ENCODE measurements around the gene MBP. TPM values are rescaled to one million over a fixed set of nuclear protein-coding genes. Genes with fewer than 3 reads are reported as not detected.

The MBP gene
- polyA plus RNA-seq, 3 donors from 2014 or later: 187 to 403 (median 297) TPM

GRCh38 chr18:76935722-76936337, 196.8 kb downstream of the MBP start:
- Mint-ChIP-seq H3K9me3 (no peaks in the 10 kb centered on the region), H3K36me3 (peaks cover 13 to 51% (median 37%) of the 10 kb centered on the region in 3 donors), H3K27ac (no peak overlapping the region), H3K27me3 (ENCODE audit: low read depth in 3 of 3) (peaks cover 0 to 2% (median 0%) of the 10 kb centered on the region in 3 donors), H3K4me3 (no peak overlapping the region), H3K4me1 (no peaks in the 10 kb centered on the region)
- DNase-seq: no peak

- Mint-ChIP-seq H3K27me3 (ENCODE audit: low read depth in 3 of 3) (no peaks in the 10 kb centered on the region), H3K36me3 (peaks cover 18 to 60% (median 48%) of the 10 kb centered on the region in 3 donors)
Observed at GRCh38 chr18:76932026-76932819, 200.4 kb downstream of the MBP start.

DNA sequence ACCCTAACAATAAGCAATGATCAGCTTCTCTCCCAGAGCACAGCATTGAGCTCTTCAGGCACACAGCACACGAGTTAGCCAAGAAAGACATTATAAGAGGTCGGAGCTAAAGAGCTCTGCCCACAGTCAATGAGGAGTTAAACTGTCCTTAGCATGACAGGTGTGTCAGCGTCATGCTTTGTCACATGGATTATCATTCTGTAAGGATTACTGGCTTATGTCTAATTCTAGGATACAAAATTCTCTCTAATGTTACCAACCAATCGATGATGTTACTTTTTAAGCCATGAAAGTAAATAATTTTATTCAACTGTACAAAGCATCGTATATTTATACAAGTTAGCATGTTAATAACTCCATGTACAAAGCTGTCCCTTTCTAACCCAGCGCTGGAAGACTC, 201.4 kb downstream of the MBP start:
- H3K4me3 Mint-ChIP-seq: no peak overlapping the region
- no peak overlapping the region for H3K27ac Mint-ChIP-seq
- no peaks in the 10 kb centered on the region for H3K4me1 Mint-ChIP-seq
- no peak for DNase-seq
- peaks cover 18 to 56% (median 41%) of the 10 kb centered on the region in 3 donors for H3K36me3 Mint-ChIP-seq
- H3K27me3 Mint-ChIP-seq (ENCODE audit: low read depth in 3 of 3): no peaks in the 10 kb centered on the region
- no peaks in the 10 kb centered on the region for H3K9me3 Mint-ChIP-seq

More at GRCh38 chr18:76932026-76932819, 200.4 kb downstream of the MBP start:
- no peak overlapping the region for H3K27ac Mint-ChIP-seq
- DNase-seq: no peak
- H3K4me3 Mint-ChIP-seq: no peak overlapping the region
- H3K9me3 Mint-ChIP-seq: no peaks in the 10 kb centered on the region
- H3K4me1 Mint-ChIP-seq: no peaks in the 10 kb centered on the region

Other genes with a start within 250 kb of the MBP start
- not detected for gene GALR1, start 117.1 kb upstream of the MBP start, polyA plus RNA-seq